HepG2 (cell line): Measurements from ENCODE around the gene NELFCD. TPM values are rescaled to one million over a fixed set of nuclear protein-coding genes. Genes with fewer than 3 reads are reported as not detected.

Experiments
- CENPT ChIP-seq: sonication (generic); formaldehyde crosslinking; IDR thresholded peaks from 2 replicates; pipeline ENCODE4 v1.8.0; 2022; ENCODE audit warnings: low read depth, mild to moderate bottlenecking, moderate library complexity, missing genetic modification reagents
- HDAC6 ChIP-seq: fragments of 200-600 bp; sonication (generic); IDR thresholded peaks from 2 replicates; pipeline ENCODE4 v1.7.0; 2017; ENCODE audit warnings: mild to moderate bottlenecking, antibody characterized with exemption, low read length, low read depth
- ISL2 ChIP-seq: sonication (generic); formaldehyde crosslinking; IDR thresholded peaks from 2 replicates; pipeline ENCODE4 v1.5.0; 2020; ENCODE audit warnings: missing genetic modification reagents
- MED13 ChIP-seq: sonication (generic); formaldehyde crosslinking; IDR thresholded peaks from 2 replicates; pipeline ENCODE4 v1.5.0; 2020; ENCODE audit warnings: missing genetic modification reagents
- MTA1 ChIP-seq: sonication (generic); formaldehyde crosslinking; IDR thresholded peaks from 2 replicates; pipeline ENCODE4 v1.4.0; 2020; ENCODE audit warnings: missing genetic modification reagents, mild to moderate bottlenecking, borderline replicate concordance
- NFE2 ChIP-seq: sonication (generic); formaldehyde crosslinking; IDR thresholded peaks from 2 replicates; pipeline ENCODE4 v1.4.0; 2020; ENCODE audit warnings: missing genetic modification reagents
- SP1 ChIP-seq, 2 experiments: fragments of 450-650 bp in 1 of 2; sonication (generic) in 1 of 2; formaldehyde crosslinking in 1 of 2; IDR thresholded peaks; 2 replicates each; pipeline versions ENCODE4 v1.4.0 to v1.6.1; 2016 to 2020; ENCODE audit warnings: missing genetic modification reagents in 1 of 2
- TCF12 ChIP-seq, 2 experiments: fragments of 450-650 bp in 1 of 2; sonication (generic) in 1 of 2; formaldehyde crosslinking in 1 of 2; IDR thresholded peaks; 2 replicates each; pipeline versions ENCODE4 v1.6.1 to v1.8.0; 2017 to 2022; ENCODE audit warnings: antibody characterized with exemption in 1 of 2, mild to moderate bottlenecking in 1 of 2, missing genetic modification reagents in 1 of 2, moderate library complexity in 1 of 2
- YEATS2 ChIP-seq: sonication (generic); formaldehyde crosslinking; IDR thresholded peaks from 2 replicates; pipeline ENCODE4 v1.4.0; 2020; ENCODE audit warnings: missing genetic modification reagents, borderline replicate concordance
- ZBTB1 ChIP-seq: sonication (generic); formaldehyde crosslinking; IDR thresholded peaks from 2 replicates; pipeline ENCODE4 v1.4.0; 2020; ENCODE audit warnings: missing genetic modification reagents, borderline replicate concordance
- ZBTB7B ChIP-seq: sonication (generic); formaldehyde crosslinking; IDR thresholded peaks from 2 replicates; pipeline ENCODE4 v1.4.0; 2020; ENCODE audit warnings: missing genetic modification reagents
- ZFP37 ChIP-seq: sonication (generic); formaldehyde crosslinking; IDR thresholded peaks from 2 replicates; pipeline ENCODE4 v1.4.0; 2020; ENCODE audit warnings: missing genetic modification reagents, borderline replicate concordance
- ZNF224 ChIP-seq: sonication (generic); formaldehyde crosslinking; IDR thresholded peaks from 2 replicates; pipeline ENCODE4 v1.5.0; 2020; ENCODE audit warnings: mild to moderate bottlenecking, missing genetic modification reagents
- ZNF296 ChIP-seq: sonication (generic); formaldehyde crosslinking; conservative IDR thresholded peaks from 2 replicates; pipeline ENCODE4 v1.5.0; 2020; ENCODE audit warnings: mild to moderate bottlenecking, missing genetic modification reagents
- ZNF333 ChIP-seq: sonication (generic); formaldehyde crosslinking; IDR thresholded peaks from 2 replicates; pipeline ENCODE4 v1.4.0; 2020; ENCODE audit warnings: mild to moderate bottlenecking, missing genetic modification reagents, borderline replicate concordance
- ZNF350 ChIP-seq: sonication (generic); formaldehyde crosslinking; IDR thresholded peaks from 2 replicates; pipeline ENCODE4 v1.4.0; 2020; ENCODE audit warnings: mild to moderate bottlenecking, low read depth, missing genetic modification reagents, borderline replicate concordance
- ZNF484 ChIP-seq: sonication (generic); formaldehyde crosslinking; IDR thresholded peaks from 2 replicates; pipeline ENCODE4 v1.5.1; 2020; ENCODE audit warnings: mild to moderate bottlenecking, low read depth, missing genetic modification reagents, borderline replicate concordance
- ZNF552 ChIP-seq: sonication (generic); formaldehyde crosslinking; IDR thresholded peaks from 2 replicates; pipeline ENCODE4 v1.9.0; 2022; ENCODE audit warnings: missing genetic modification reagents, mild to moderate bottlenecking, borderline replicate concordance
- ZNF558 ChIP-seq: sonication (generic); formaldehyde crosslinking; IDR thresholded peaks from 2 replicates; pipeline ENCODE4 v1.9.0; 2022; ENCODE audit warnings: mild to moderate bottlenecking, missing genetic modification reagents, borderline replicate concordance
- ZNF746 ChIP-seq: sonication (generic); formaldehyde crosslinking; IDR thresholded peaks from 2 replicates; pipeline ENCODE4 v1.8.0; 2022; ENCODE audit warnings: mild to moderate bottlenecking, missing genetic modification reagents
- ZNF792 ChIP-seq: IDR thresholded peaks from 2 replicates; pipeline ENCODE4 v1.6.1; 2016
- polyA plus RNA-seq, 8 experiments: library from polyadenylated mRNA; depleted of rRNA in 3 of 8; stranded (reverse) in 7 of 8; unstranded in 1 of 8; fragments of >200 nt; fragmentation: Illumina TruSeq in 4 of 8; extraction: Trizol in 4 of 8; gene quantifications; 2 replicates each; pipeline versions ENCODE4 v1.2.1 to v1.2.3, GENCODE V29; 2011 to 2016; ENCODE audit warnings: low read depth in 4 of 8, missing spikeins in 1 of 8, mixed read lengths in 1 of 8; ENCODE audit not compliant: insufficient read depth in 1 of 8
- total RNA-seq, 5 experiments: library from RNA; depleted of rRNA; stranded (reverse); fragments of >200 nt; fragmentation: Illumina TruSeq; extraction: Trizol; gene quantifications; 2 replicates each; pipeline ENCODE4 v1.2.3, GENCODE V29; 2016; ENCODE audit warnings: low read depth in 1 of 5
- TF ChIP-seq, protein P1 (sequence below): sonication (generic); formaldehyde crosslinking; conservative IDR thresholded peaks from 2 replicates; pipeline ENCODE4 v1.4.0; 2020; ENCODE audit warnings: mild to moderate bottlenecking, missing genetic modification reagents, moderate library complexity
- TF ChIP-seq, protein P2 (sequence below): sonication (generic); formaldehyde crosslinking; IDR thresholded peaks from 2 replicates; pipeline ENCODE4 v1.4.0; 2020; ENCODE audit warnings: missing genetic modification reagents
- TF ChIP-seq, protein P3 (sequence below): sonication (generic); formaldehyde crosslinking; IDR thresholded peaks from 2 replicates; pipeline ENCODE4 v1.8.1; 2023; ENCODE audit warnings: missing genetic modification reagents, mild to moderate bottlenecking, borderline replicate concordance

NELFCD gene
- total and polyA plus RNA-seq, 2 of the 13 experiments (the other 11 are each of a cell fraction or from before 2014, with no cell fraction given) = 159 to 203 TPM

DNA sequence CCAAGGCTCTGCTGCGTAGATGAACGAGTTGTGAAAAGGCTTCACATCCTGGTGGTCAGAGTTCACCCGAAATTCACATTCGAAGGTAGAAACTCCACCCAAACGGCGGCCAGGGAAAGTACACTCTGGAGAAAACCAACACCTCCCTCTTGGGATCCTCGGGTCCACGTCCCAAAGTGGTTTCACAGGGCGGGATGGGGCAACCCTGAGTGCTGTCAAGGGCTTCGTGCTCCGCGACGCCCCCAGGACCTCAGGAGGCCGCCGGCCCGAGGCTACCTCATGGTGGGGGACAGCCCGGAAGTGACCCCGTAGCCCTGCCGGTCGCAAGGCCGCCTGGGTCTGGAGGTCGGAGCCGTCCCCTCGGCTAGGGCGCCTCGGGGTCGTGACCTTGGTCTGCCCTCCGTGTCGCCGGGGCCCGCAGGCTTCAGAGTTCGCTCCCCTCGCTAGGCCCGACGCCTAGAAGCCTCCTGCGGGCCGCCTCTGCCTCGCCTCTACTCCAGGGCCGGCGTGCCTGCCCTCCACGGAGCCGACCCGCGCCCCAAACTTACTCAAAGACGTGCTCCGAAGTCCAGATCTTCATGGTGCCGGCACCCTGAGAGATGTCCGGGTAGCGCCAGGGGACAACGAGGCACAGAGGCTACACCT, 61.2 kb downstream of the NELFCD start, which contains the start of gene PRELID3B (continued):
- TF ChIP-seq, protein P1, sequence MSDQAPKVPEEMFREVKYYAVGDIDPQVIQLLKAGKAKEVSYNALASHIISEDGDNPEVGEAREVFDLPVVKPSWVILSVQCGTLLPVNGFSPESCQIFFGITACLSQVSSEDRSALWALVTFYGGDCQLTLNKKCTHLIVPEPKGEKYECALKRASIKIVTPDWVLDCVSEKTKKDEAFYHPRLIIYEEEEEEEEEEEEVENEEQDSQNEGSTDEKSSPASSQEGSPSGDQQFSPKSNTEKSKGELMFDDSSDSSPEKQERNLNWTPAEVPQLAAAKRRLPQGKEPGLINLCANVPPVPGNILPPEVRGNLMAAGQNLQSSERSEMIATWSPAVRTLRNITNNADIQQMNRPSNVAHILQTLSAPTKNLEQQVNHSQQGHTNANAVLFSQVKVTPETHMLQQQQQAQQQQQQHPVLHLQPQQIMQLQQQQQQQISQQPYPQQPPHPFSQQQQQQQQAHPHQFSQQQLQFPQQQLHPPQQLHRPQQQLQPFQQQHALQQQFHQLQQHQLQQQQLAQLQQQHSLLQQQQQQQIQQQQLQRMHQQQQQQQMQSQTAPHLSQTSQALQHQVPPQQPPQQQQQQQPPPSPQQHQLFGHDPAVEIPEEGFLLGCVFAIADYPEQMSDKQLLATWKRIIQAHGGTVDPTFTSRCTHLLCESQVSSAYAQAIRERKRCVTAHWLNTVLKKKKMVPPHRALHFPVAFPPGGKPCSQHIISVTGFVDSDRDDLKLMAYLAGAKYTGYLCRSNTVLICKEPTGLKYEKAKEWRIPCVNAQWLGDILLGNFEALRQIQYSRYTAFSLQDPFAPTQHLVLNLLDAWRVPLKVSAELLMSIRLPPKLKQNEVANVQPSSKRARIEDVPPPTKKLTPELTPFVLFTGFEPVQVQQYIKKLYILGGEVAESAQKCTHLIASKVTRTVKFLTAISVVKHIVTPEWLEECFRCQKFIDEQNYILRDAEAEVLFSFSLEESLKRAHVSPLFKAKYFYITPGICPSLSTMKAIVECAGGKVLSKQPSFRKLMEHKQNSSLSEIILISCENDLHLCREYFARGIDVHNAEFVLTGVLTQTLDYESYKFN (CRISPR knock-in tag) = peak; percentile 39; the same call in 1 of the 2 replicates
- TF ChIP-seq ZFP37 = 0 out of 2 replicates have a peak, but pooled peaks have one; percentile 37
- TF ChIP-seq, protein P2, sequence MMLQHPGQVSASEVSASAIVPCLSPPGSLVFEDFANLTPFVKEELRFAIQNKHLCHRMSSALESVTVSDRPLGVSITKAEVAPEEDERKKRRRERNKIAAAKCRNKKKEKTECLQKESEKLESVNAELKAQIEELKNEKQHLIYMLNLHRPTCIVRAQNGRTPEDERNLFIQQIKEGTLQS (CRISPR knock-in tag) = 0 out of 2 replicates have a peak, but pooled peaks have one; percentile 27
- TF ChIP-seq, protein P3, sequence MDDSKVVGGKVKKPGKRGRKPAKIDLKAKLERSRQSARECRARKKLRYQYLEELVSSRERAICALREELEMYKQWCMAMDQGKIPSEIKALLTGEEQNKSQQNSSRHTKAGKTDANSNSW (CRISPR knock-in tag) = peak; percentile 60; the same call in 1 of the 2 replicates
- no peak for TF ChIP-seq TCF12 (IDR thresholded peaks at IDR 0.05)
- no peak for TF ChIP-seq TCF12 (CRISPR knock-in tag; IDR thresholded peaks at IDR 0.05)
- peak; percentile 64; the same call in 1 of the 2 replicates for TF ChIP-seq YEATS2
- TF ChIP-seq ZNF224 = peak; percentile 87; the same call in 1 of the 2 replicates
- no peak for TF ChIP-seq ZNF484 (CRISPR knock-in tag)
- peak; percentile 81; the same call in 1 of the 2 replicates for TF ChIP-seq ZNF558
- peak; percentile 90 for TF ChIP-seq ZNF746 (CRISPR knock-in tag)
- no peak for TF ChIP-seq NFE2 (CRISPR knock-in tag)
- TF ChIP-seq MED13 (CRISPR knock-in tag) = 0 out of 2 replicates have a peak, but pooled peaks have one; percentile 36
- peak; percentile 39; the same call in 1 of the 2 replicates for TF ChIP-seq ZNF350 (CRISPR knock-in tag)
- no peak for TF ChIP-seq HDAC6
- no peak for TF ChIP-seq SP1 (IDR thresholded peaks at IDR 0.05)
- no peak; the same call in 1 of the 2 replicates for TF ChIP-seq SP1 (CRISPR knock-in tag; IDR thresholded peaks at IDR 0.05)
- TF ChIP-seq MTA1 (CRISPR knock-in tag) = peak; percentile 75; the same call in 1 of the 2 replicates
- TF ChIP-seq ISL2 = 0 out of 2 replicates have a peak, but pooled peaks have one; percentile 16
- TF ChIP-seq CENPT = peak; percentile 72; the same call in 1 of the 2 replicates
- TF ChIP-seq ZBTB1 (CRISPR knock-in tag) = no peak; the same call in 1 of the 2 replicates
- peak; percentile 31; the same call in 1 of the 2 replicates for TF ChIP-seq ZNF333 (CRISPR knock-in tag)
- TF ChIP-seq ZNF296 (CRISPR knock-in tag) = 0 out of 2 replicates have a peak, but pooled peaks have one; percentile 74
- TF ChIP-seq ZNF552 (CRISPR knock-in tag) = peak; percentile 62; the same call in 1 of the 2 replicates
- 0 out of 2 replicates have a peak, but pooled peaks have one; percentile 51 for TF ChIP-seq ZNF792 (CRISPR knock-in tag)
- peak; percentile 73; the same call in 1 of the 2 replicates for TF ChIP-seq ZBTB7B (CRISPR knock-in tag)
